ENCODE data around the gene TRIM71.

Gene TRIM71

GRCh38 chr3:32891365-32891764, 73.6 kb downstream of the TRIM71 start:
- H3K9me3 ChIP-seq: no peaks in the 10 kb centered on the region
- no peaks in the 10 kb centered on the region for H3K36me3 ChIP-seq
- no peaks in the 10 kb centered on the region for H3K27me3 ChIP-seq
- no peaks in the 10 kb centered on the region for H3K4me1 ChIP-seq
- no peak overlapping the region for H3K4me3 ChIP-seq (ENCODE audit: low read depth, low read length)
- no peak for TF ChIP-seq CTCF (IDR thresholded peaks at IDR 0.05; ENCODE audit: low read depth, low read length)
- no peak for DNase-seq

GRCh38 chr3:32892625-32893598, 75.1 kb downstream of the TRIM71 start:
- no peak for DNase-seq
- Histone ChIP-seq H3K27me3 (no peaks in the 10 kb centered on the region), H3K36me3 (no peaks in the 10 kb centered on the region)

GRCh38 chr3:32894977-32895376, 77.2 kb downstream of the TRIM71 start:
- H3K9me3 ChIP-seq: no peaks in the 10 kb centered on the region
- no peaks in the 10 kb centered on the region for H3K36me3 ChIP-seq
- no peak for DNase-seq
- no peaks in the 10 kb centered on the region for H3K4me1 ChIP-seq
- TF ChIP-seq CTCF (IDR thresholded peaks at IDR 0.05; ENCODE audit: low read depth, low read length): no peak
- H3K4me3 ChIP-seq (ENCODE audit: low read depth, low read length): no peak overlapping the region
- no peaks in the 10 kb centered on the region for H3K27me3 ChIP-seq

More at GRCh38 chr3:32892625-32893598, 75.1 kb downstream of the TRIM71 start:
- H3K9me3 ChIP-seq: no peaks in the 10 kb centered on the region
- no peak for TF ChIP-seq CTCF (IDR thresholded peaks at IDR 0.05; ENCODE audit: low read depth, low read length)
- H3K4me3 ChIP-seq (ENCODE audit: low read depth, low read length): no peak overlapping the region
- H3K4me1 ChIP-seq: no peaks in the 10 kb centered on the region

- no peaks in the 10 kb centered on the region for H3K36me3 ChIP-seq
- no peak for TF ChIP-seq CTCF (IDR thresholded peaks at IDR 0.05; ENCODE audit: low read depth, low read length)
Measured at GRCh38 chr3:32895701-32896100, 77.9 kb downstream of the TRIM71 start.

GRCh38 chr3:32896143-32896542, 78.3 kb downstream of the TRIM71 start:
- no peaks in the 10 kb centered on the region for H3K9me3 ChIP-seq
- no peak for DNase-seq
- no peak overlapping the region for H3K4me3 ChIP-seq (ENCODE audit: low read depth, low read length)
- H3K27me3 ChIP-seq: no peaks in the 10 kb centered on the region
- H3K4me1 ChIP-seq: no peaks in the 10 kb centered on the region
- no peaks in the 10 kb centered on the region for H3K36me3 ChIP-seq
- TF ChIP-seq CTCF (IDR thresholded peaks at IDR 0.05; ENCODE audit: low read depth, low read length): no peak

More at GRCh38 chr3:32895701-32896100, 77.9 kb downstream of the TRIM71 start:
- H3K4me3 ChIP-seq (ENCODE audit: low read depth, low read length): no peak overlapping the region
- no peak for DNase-seq
- H3K9me3 ChIP-seq: no peaks in the 10 kb centered on the region
- H3K4me1 ChIP-seq: no peaks in the 10 kb centered on the region
- no peaks in the 10 kb centered on the region for H3K27me3 ChIP-seq

- no peak overlapping the region for H3K4me3 ChIP-seq (ENCODE audit: low read depth, low read length)
- no peak for TF ChIP-seq CTCF (IDR thresholded peaks at IDR 0.05; ENCODE audit: low read depth, low read length)
- H3K27me3 ChIP-seq: no peaks in the 10 kb centered on the region
- no peak for DNase-seq
- H3K9me3 ChIP-seq: no peaks in the 10 kb centered on the region
- H3K36me3 ChIP-seq: no peaks in the 10 kb centered on the region
- no peaks in the 10 kb centered on the region for H3K4me1 ChIP-seq
Measured at GRCh38 chr3:32897001-32897601, 79.3 kb downstream of the TRIM71 start.

Measured in BE2C (cell line).